ENCODE measurements around the gene PRELID2. TPM values are rescaled to one million over a fixed set of nuclear protein-coding genes. Genes with fewer than 3 reads are reported as not detected.

Gene PRELID2
- 0.59 TPM for polyA plus RNA-seq (2012; ENCODE audit: insufficient read length, low read depth)

DNA sequence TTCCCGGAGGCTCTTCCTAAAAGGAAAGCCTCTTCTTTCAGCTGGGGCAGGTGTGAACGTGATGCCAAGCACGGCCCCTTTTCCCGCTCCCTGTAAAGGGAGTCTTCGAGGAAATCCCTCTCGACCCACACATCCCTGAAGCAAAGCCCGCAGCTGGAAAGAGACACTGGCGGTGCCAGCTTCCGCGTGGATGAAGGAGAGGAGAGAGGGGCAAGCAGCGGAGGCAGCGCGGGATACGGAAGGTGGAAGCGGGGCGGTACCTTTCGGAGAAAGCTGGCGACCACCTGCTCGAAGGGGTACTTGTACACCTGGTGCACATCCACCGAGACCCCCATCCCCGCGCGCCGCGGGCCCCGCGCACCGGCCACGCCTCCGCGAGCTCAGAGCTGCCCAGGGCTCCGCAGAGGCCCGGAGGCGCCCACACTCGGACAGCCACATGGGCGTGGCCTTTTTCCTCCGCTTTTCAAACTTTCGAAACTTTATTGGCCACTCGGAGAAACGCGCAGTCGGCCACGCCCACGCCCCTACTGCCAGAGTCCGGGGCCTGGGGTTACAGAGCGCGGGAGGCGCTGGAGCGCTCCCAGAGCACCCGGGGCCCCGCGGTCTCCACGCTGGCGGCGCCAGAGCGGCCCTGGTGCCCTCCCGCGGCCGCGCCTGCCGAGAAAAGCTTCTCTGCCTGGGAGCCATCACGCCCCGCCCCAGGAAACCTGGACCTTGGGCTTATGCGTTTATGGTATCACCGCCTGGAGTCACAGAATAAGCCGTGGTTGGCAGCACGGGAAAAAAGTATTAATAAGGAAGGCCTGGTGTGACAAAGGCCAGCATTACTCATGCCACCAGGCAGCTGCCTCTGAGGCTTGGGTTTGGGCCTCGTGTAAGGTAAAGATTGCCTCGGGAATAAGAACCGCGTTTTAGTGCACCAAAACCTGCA lies at the start of gene PRELID2:
TSS of gene PRELID2 (minus strand) at position 426 of the 931 bp plus-strand sequence. CDS start at position 335, 91 bp downstream.
- no peak for TF ChIP-seq SIN3A (IDR thresholded peaks at IDR 0.05; ENCODE audit: borderline replicate concordance, insufficient read depth, low read length)
- TF ChIP-seq TAF1 (IDR thresholded peaks at IDR 0.05; ENCODE audit: borderline replicate concordance, insufficient read depth, low read length) = no peak
- TF ChIP-seq POLR2AphosphoS5 (IDR thresholded peaks at IDR 0.05; ENCODE audit: low read depth, low read length) = no peak
- TF ChIP-seq, protein P1, sequence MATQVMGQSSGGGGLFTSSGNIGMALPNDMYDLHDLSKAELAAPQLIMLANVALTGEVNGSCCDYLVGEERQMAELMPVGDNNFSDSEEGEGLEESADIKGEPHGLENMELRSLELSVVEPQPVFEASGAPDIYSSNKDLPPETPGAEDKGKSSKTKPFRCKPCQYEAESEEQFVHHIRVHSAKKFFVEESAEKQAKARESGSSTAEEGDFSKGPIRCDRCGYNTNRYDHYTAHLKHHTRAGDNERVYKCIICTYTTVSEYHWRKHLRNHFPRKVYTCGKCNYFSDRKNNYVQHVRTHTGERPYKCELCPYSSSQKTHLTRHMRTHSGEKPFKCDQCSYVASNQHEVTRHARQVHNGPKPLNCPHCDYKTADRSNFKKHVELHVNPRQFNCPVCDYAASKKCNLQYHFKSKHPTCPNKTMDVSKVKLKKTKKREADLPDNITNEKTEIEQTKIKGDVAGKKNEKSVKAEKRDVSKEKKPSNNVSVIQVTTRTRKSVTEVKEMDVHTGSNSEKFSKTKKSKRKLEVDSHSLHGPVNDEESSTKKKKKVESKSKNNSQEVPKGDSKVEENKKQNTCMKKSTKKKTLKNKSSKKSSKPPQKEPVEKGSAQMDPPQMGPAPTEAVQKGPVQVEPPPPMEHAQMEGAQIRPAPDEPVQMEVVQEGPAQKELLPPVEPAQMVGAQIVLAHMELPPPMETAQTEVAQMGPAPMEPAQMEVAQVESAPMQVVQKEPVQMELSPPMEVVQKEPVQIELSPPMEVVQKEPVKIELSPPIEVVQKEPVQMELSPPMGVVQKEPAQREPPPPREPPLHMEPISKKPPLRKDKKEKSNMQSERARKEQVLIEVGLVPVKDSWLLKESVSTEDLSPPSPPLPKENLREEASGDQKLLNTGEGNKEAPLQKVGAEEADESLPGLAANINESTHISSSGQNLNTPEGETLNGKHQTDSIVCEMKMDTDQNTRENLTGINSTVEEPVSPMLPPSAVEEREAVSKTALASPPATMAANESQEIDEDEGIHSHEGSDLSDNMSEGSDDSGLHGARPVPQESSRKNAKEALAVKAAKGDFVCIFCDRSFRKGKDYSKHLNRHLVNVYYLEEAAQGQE (IDR thresholded peaks at IDR 0.05; ENCODE audit: insufficient read depth in 1 of 2, low read depth in 2 of 2, low read length in 2 of 2) = no peak
- no peak for TF ChIP-seq FOXP2 (optimal IDR thresholded peaks at IDR 0.05; ENCODE audit: borderline replicate concordance, extremely low read depth, extremely low read length, insufficient read depth)

DNA sequence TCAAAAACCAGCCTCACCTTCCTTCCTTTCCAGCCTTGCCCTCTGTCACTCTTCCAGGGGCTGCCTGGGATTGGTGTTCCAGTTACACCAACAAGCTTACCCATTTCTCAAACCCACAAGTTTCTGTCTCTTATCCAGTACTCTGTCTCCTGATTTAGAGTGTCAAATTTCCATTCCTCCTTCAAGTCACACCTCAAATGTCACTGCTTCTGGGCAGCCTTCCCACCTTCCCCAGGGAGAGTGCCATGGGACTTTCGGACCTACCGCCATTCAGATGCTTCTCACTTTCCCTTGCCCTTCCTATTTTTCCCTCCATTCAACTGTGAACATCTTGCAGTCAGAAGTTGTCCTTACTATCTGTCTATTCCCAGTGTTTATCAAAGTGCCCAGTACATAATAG lies 39.6 kb upstream of the PRELID2 start:
- TF ChIP-seq TAF1 (IDR thresholded peaks at IDR 0.05; ENCODE audit: borderline replicate concordance, insufficient read depth, low read length) (no peak), POLR2AphosphoS5 (IDR thresholded peaks at IDR 0.05; ENCODE audit: low read depth, low read length) (no peak), FOXP2 (optimal IDR thresholded peaks at IDR 0.05; ENCODE audit: borderline replicate concordance, extremely low read depth, extremely low read length, insufficient read depth) (no peak), SIN3A (IDR thresholded peaks at IDR 0.05; ENCODE audit: borderline replicate concordance, insufficient read depth, low read length) (no peak)
- TF ChIP-seq, protein P1 (IDR thresholded peaks at IDR 0.05; ENCODE audit: insufficient read depth in 1 of 2, low read depth in 2 of 2, low read length in 2 of 2) = no peak

DNA sequence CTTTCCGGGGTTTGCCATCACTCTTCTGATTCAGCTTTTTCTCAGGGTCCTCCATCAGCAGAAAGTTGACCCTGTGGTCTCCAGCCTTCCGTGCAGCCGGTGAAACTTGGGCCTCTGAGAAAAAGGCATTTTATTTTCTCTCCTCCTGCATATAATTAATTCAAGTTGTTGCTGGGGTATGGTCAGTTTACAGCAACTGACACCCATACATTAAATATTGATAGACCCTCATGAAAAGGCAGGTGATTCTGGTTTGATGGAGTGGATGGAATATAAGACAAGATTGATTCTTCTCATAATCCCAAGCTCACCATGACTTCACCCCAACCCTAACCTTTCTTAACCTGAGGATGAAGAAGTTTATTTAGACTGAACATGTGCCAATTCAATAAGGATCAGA lies 37.8 kb upstream of the PRELID2 start, which contains the start of gene GRXCR2:
TSS of gene GRXCR2 (minus strand) at position 101 of the 400 bp plus-strand sequence. CDS start at position 55, 46 bp downstream.
- no peak for TF ChIP-seq SIN3A (IDR thresholded peaks at IDR 0.05; ENCODE audit: borderline replicate concordance, insufficient read depth, low read length)
- TF ChIP-seq FOXP2 (optimal IDR thresholded peaks at IDR 0.05; ENCODE audit: borderline replicate concordance, extremely low read depth, extremely low read length, insufficient read depth) = no peak
- TF ChIP-seq POLR2AphosphoS5 (IDR thresholded peaks at IDR 0.05; ENCODE audit: low read depth, low read length) = no peak
- TF ChIP-seq, protein P1 (IDR thresholded peaks at IDR 0.05; ENCODE audit: insufficient read depth in 1 of 2, low read depth in 2 of 2, low read length in 2 of 2) = no peak
- TF ChIP-seq TAF1 (IDR thresholded peaks at IDR 0.05; ENCODE audit: borderline replicate concordance, insufficient read depth, low read length) = no peak

DNA sequence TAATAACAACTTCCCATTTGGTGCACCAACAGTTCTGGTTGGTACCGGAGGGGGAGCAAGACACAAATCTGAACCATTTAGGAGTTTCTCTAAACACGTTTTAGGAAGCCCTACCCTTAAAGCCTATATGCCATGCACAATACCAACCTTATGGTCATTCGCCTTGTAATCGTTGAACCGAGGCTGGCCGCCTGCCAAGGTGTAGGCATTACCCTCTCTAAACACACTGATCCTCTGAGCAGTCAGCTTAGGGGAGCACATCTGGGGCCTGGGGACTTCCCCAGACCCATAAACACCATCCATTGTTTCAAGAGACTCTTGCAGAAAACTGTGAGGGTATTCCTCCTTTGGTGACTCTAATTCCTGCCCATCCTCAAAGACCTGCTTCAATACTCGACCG lies 37.3 kb upstream of the PRELID2 start:
- TF ChIP-seq TAF1 (IDR thresholded peaks at IDR 0.05; ENCODE audit: borderline replicate concordance, insufficient read depth, low read length) = no peak
- TF ChIP-seq FOXP2 (optimal IDR thresholded peaks at IDR 0.05; ENCODE audit: borderline replicate concordance, extremely low read depth, extremely low read length, insufficient read depth) = no peak
- no peak for TF ChIP-seq SIN3A (IDR thresholded peaks at IDR 0.05; ENCODE audit: borderline replicate concordance, insufficient read depth, low read length)
- TF ChIP-seq, protein P1 (IDR thresholded peaks at IDR 0.05; ENCODE audit: insufficient read depth in 1 of 2, low read depth in 2 of 2, low read length in 2 of 2) = no peak
- no peak for TF ChIP-seq POLR2AphosphoS5 (IDR thresholded peaks at IDR 0.05; ENCODE audit: low read depth, low read length)

Data from PFSK-1 (cell line).